Measurements from ENCODE around the gene JCHAIN.
A peak's percentile ranks its signal among the peaks of the same experiment; 100 is the strongest.
"Not testable (repeated sequence)": the region's sequence is repeated elsewhere in the genome, so short reads cannot be mapped to it uniquely, and the experiment has no call there.

JCHAIN gene

GRCh38 chr4:70703619-70704214 is 37.4 kb upstream of the JCHAIN start:
- Histone ChIP-seq H3K9me3 (ENCODE audit: insufficient read depth, low read length) (no peaks in the 10 kb centered on the region), H3K4me1 (ENCODE audit: insufficient read depth, insufficient read length) (no peaks in the 10 kb centered on the region), H3K9ac (ENCODE audit: insufficient read length, low read depth) (peak overlapping the region; percentile 69), H3K4me3 (ENCODE audit: insufficient read length, low read depth) (peak overlapping the region; percentile 60), H3K27me3 (ENCODE audit: insufficient read depth, insufficient read length) (peaks cover 2% of the 10 kb centered on the region), H3K36me3 (ENCODE audit: insufficient read depth, insufficient read length, low read length) (no peaks in the 10 kb centered on the region)
- TF ChIP-seq SUZ12 (IDR thresholded peaks at IDR 0.05; ENCODE audit: extremely low read depth, insufficient read depth, insufficient read length) = no peak
- TF ChIP-seq ZNF274 (IDR thresholded peaks at IDR 0.05; ENCODE audit: low read depth, low read length) = no peak
- no peak for TF ChIP-seq YY1 (IDR thresholded peaks at IDR 0.05; ENCODE audit: insufficient read depth, insufficient read length)
- no peak for DNase-seq (ENCODE audit: low read depth, low spot score)

GRCh38 chr4:70702592-70702991 is 36.3 kb upstream of the JCHAIN start:
- not testable (repeated sequence) for H3K9me3 ChIP-seq (ENCODE audit: insufficient read depth, low read length); H3K9ac ChIP-seq (ENCODE audit: insufficient read length, low read depth); H3K36me3 ChIP-seq (ENCODE audit: insufficient read depth, insufficient read length, low read length); H3K4me3 ChIP-seq (ENCODE audit: insufficient read length, low read depth); H3K4me1 ChIP-seq (ENCODE audit: insufficient read depth, insufficient read length); DNase-seq (ENCODE audit: low read depth, low spot score); H3K27me3 ChIP-seq (ENCODE audit: insufficient read depth, insufficient read length)

DNA sequence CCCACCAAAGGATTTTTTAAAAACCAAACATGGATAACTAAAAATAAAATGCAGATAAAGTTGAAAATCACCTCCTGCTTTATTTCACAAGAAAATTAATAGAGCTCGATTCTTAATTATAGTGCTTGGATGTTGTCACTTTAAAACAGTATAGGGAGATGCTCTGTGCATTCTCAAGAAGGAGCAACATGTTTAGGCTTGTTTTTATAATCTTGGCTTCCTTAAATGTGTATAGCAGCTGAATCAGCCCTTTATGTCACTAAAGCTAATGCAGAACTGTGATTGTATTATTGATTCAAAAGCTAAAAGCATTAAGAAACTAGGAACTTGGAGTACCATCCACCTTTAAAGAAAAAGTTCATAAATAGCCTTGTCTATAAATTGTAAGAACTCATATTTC is 35.0 kb upstream of the JCHAIN start:
- H3K9ac ChIP-seq (ENCODE audit: insufficient read length, low read depth) = no peak overlapping the region
- TF ChIP-seq SUZ12 (IDR thresholded peaks at IDR 0.05; ENCODE audit: extremely low read depth, insufficient read depth, insufficient read length) (no peak), YY1 (IDR thresholded peaks at IDR 0.05; ENCODE audit: insufficient read depth, insufficient read length) (no peak), ZNF274 (IDR thresholded peaks at IDR 0.05; ENCODE audit: low read depth, low read length) (no peak)

GRCh38 chr4:70700712-70701111 is 34.4 kb upstream of the JCHAIN start:
- H3K4me1 ChIP-seq (ENCODE audit: insufficient read depth, insufficient read length) = no peaks in the 10 kb centered on the region
- no peaks in the 10 kb centered on the region for H3K36me3 ChIP-seq (ENCODE audit: insufficient read depth, insufficient read length, low read length)
- no peaks in the 10 kb centered on the region for H3K27me3 ChIP-seq (ENCODE audit: insufficient read depth, insufficient read length)
- H3K9me3 ChIP-seq (ENCODE audit: insufficient read depth, low read length) = no peaks in the 10 kb centered on the region
- H3K9ac ChIP-seq (ENCODE audit: insufficient read length, low read depth) = no peak overlapping the region
- no peak for TF ChIP-seq ZNF274 (IDR thresholded peaks at IDR 0.05; ENCODE audit: low read depth, low read length)
- TF ChIP-seq YY1 (IDR thresholded peaks at IDR 0.05; ENCODE audit: insufficient read depth, insufficient read length) = no peak
- no peak for TF ChIP-seq SUZ12 (IDR thresholded peaks at IDR 0.05; ENCODE audit: extremely low read depth, insufficient read depth, insufficient read length)
- no peak for DNase-seq (ENCODE audit: low read depth, low spot score)
- H3K4me3 ChIP-seq (ENCODE audit: insufficient read length, low read depth) = no peak overlapping the region

More for the DNA sequence above, 35.0 kb upstream of the JCHAIN start:
- no peaks in the 10 kb centered on the region for H3K9me3 ChIP-seq (ENCODE audit: insufficient read depth, low read length)
- no peak for DNase-seq (ENCODE audit: low read depth, low spot score)
- no peak overlapping the region for H3K4me3 ChIP-seq (ENCODE audit: insufficient read length, low read depth)
- H3K4me1 ChIP-seq (ENCODE audit: insufficient read depth, insufficient read length) = no peaks in the 10 kb centered on the region
- no peaks in the 10 kb centered on the region for H3K27me3 ChIP-seq (ENCODE audit: insufficient read depth, insufficient read length)
- no peaks in the 10 kb centered on the region for H3K36me3 ChIP-seq (ENCODE audit: insufficient read depth, insufficient read length, low read length)

DNA sequence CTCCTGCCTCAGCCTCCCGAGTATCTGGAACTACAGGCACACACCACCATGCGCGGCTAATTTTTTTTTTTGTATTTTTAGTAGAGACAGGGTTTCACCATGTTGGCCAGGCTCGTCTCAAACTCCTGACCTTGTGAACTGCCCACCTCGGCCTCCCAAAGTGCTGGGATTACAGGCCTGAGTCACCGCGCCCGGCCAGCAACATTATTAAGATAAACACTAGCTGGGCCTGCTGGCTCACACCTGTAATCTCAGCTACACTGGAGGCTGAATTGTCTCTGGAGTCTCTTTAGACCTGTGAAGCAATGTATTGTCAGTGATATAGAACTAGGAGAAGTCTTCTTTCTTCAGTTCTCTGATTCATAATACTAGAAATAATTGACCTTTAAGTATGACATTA is 32.1 kb upstream of the JCHAIN start:
- not testable (repeated sequence) for H3K27me3 ChIP-seq (ENCODE audit: insufficient read depth, insufficient read length); H3K9me3 ChIP-seq (ENCODE audit: insufficient read depth, low read length); H3K4me1 ChIP-seq (ENCODE audit: insufficient read depth, insufficient read length); DNase-seq (ENCODE audit: low read depth, low spot score); H3K4me3 ChIP-seq (ENCODE audit: insufficient read length, low read depth); H3K9ac ChIP-seq (ENCODE audit: insufficient read length, low read depth); H3K36me3 ChIP-seq (ENCODE audit: insufficient read depth, insufficient read length, low read length)

GRCh38 chr4:70694633-70695032 is 28.3 kb upstream of the JCHAIN start:
- not testable (repeated sequence) for H3K9ac ChIP-seq (ENCODE audit: insufficient read length, low read depth); DNase-seq (ENCODE audit: low read depth, low spot score)

DNA sequence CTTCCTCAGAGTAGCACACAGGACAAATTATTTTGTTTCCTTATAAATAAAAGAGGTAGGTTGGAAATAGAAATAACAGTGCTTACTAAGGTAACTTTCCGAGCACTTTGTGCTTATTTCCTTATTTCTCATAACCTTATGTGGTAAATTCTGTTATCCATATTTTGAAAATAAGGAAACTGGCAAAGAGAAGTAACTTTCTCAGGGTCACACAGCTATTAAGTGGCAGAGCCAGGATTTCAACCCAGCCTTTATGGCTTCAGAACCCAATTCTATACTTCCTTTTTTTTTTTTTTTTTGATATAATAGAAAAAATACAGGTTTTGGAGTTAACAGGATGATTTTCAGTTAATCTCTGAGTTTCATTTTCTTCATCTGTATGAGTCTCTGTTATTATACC is 25.4 kb upstream of the JCHAIN start:
- H3K4me1 ChIP-seq (ENCODE audit: insufficient read depth, insufficient read length) = no peaks in the 10 kb centered on the region
- peaks cover 25% of the 10 kb centered on the region for H3K36me3 ChIP-seq (ENCODE audit: insufficient read depth, insufficient read length, low read length)
- H3K9me3 ChIP-seq (ENCODE audit: insufficient read depth, low read length) = no peaks in the 10 kb centered on the region
- H3K4me3 ChIP-seq (ENCODE audit: insufficient read length, low read depth) = no peak overlapping the region
- no peak for DNase-seq (ENCODE audit: low read depth, low spot score)
- no peak overlapping the region for H3K9ac ChIP-seq (ENCODE audit: insufficient read length, low read depth)
- no peaks in the 10 kb centered on the region for H3K27me3 ChIP-seq (ENCODE audit: insufficient read depth, insufficient read length)
- TF ChIP-seq ZNF274 (IDR thresholded peaks at IDR 0.05; ENCODE audit: low read depth, low read length) (no peak), SUZ12 (IDR thresholded peaks at IDR 0.05; ENCODE audit: extremely low read depth, insufficient read depth, insufficient read length) (no peak), YY1 (IDR thresholded peaks at IDR 0.05; ENCODE audit: insufficient read depth, insufficient read length) (no peak)

More at GRCh38 chr4:70694633-70695032, 28.3 kb upstream of the JCHAIN start:
- not testable (repeated sequence) for H3K9me3 ChIP-seq (ENCODE audit: insufficient read depth, low read length); H3K4me1 ChIP-seq (ENCODE audit: insufficient read depth, insufficient read length); H3K27me3 ChIP-seq (ENCODE audit: insufficient read depth, insufficient read length); H3K4me3 ChIP-seq (ENCODE audit: insufficient read length, low read depth)
- peaks cover 19% of the 10 kb centered on the region for H3K36me3 ChIP-seq (ENCODE audit: insufficient read depth, insufficient read length, low read length)

- DNase-seq (ENCODE audit: low read depth, low spot score) = no peak
- Histone ChIP-seq H3K4me1 (ENCODE audit: insufficient read depth, insufficient read length) (no peaks in the 10 kb centered on the region), H3K9ac (ENCODE audit: insufficient read length, low read depth) (peak overlapping the region; percentile 97), H3K36me3 (ENCODE audit: insufficient read depth, insufficient read length, low read length) (peaks cover 25% of the 10 kb centered on the region), H3K4me3 (ENCODE audit: insufficient read length, low read depth) (peak overlapping the region; percentile 96), H3K27me3 (ENCODE audit: insufficient read depth, insufficient read length) (no peaks in the 10 kb centered on the region), H3K9me3 (ENCODE audit: insufficient read depth, low read length) (no peaks in the 10 kb centered on the region)
- no peak for TF ChIP-seq YY1 (IDR thresholded peaks at IDR 0.05; ENCODE audit: insufficient read depth, insufficient read length)
- no peak for TF ChIP-seq SUZ12 (IDR thresholded peaks at IDR 0.05; ENCODE audit: extremely low read depth, insufficient read depth, insufficient read length)
- no peak for TF ChIP-seq ZNF274 (IDR thresholded peaks at IDR 0.05; ENCODE audit: low read depth, low read length)
Observed at GRCh38 chr4:70688795-70689231, 22.5 kb upstream of the JCHAIN start.
